Suprapubic skin (tissue), 4 donors: Measurements from ENCODE around the gene ZNF775. TPM values are rescaled to one million over a fixed set of nuclear protein-coding genes. Genes with fewer than 3 reads are reported as not detected.

Source experiments
- DNase-seq, 2 donors: peaks; one replicate each; pipeline ENCODE4 v3.0.0-alpha.2; 2019; ENCODE audit warnings: low spot score in 2 of 2
- H3K27ac ChIP-seq: fragments of 200-600 bp; sonication (generic); one replicate; pipeline ENCODE4 v1.5.1; 2019
- H3K27me3 ChIP-seq: fragments of 200-600 bp; sonication (generic); one replicate; pipeline ENCODE4 v1.5.1; 2019
- H3K36me3 ChIP-seq: fragments of 200-600 bp; sonication (generic); one replicate; pipeline ENCODE4 v1.5.1; 2019
- H3K4me1 ChIP-seq: fragments of 200-600 bp; sonication (generic); one replicate; pipeline ENCODE4 v1.5.1; 2019
- H3K4me3 ChIP-seq: fragments of 200-600 bp; sonication (generic); one replicate; pipeline ENCODE4 v1.5.1; 2019; ENCODE audit warnings: mild to moderate bottlenecking
- H3K9me3 ChIP-seq: fragments of 200-600 bp; sonication (generic); one replicate; pipeline ENCODE4 v1.5.1; 2019
- CTCF ChIP-seq, 2 donors: fragments of 200-600 bp in 1 of 2; fragments of 450-650 bp in 1 of 2; sonication (generic) in 1 of 2; IDR thresholded peaks; one replicate each; pipeline ENCODE4 v1.5.1; 2016 to 2019; ENCODE audit warnings: antibody characterized with exemption in 2 of 2, mild to moderate bottlenecking in 1 of 2, moderate library complexity in 1 of 2
- EP300 ChIP-seq: sonication (generic); formaldehyde crosslinking; IDR thresholded peaks from one replicate; pipeline ENCODE4 v1.6.1; 2017; ENCODE audit warnings: antibody characterized with exemption
- POLR2A ChIP-seq, 2 donors: fragments of 450-650 bp; IDR thresholded peaks; one replicate each; pipeline ENCODE4 v1.6.1; 2017; ENCODE audit warnings: antibody characterized with exemption in 2 of 2, mild to moderate bottlenecking in 2 of 2, moderate library complexity in 2 of 2
- POLR2AphosphoS5 ChIP-seq, 3 donors: sonication (generic); formaldehyde crosslinking; IDR thresholded peaks; one replicate each; pipeline ENCODE4 v1.6.1; 2017; ENCODE audit warnings: antibody characterized with exemption in 3 of 3
- whole genome bisulfite sequencing: methylation state at CpG from one replicate; pipeline ENCODE4 v1.1.5; 2018; 5-methylcytosine and 5-hydroxymethylcytosine counted together
- total RNA-seq, 4 donors: library from RNA; depleted of rRNA; stranded (reverse); fragments of >200 nt; gene quantifications; one replicate each; pipeline ENCODE4 v1.1.0, GENCODE V29; 2016

ZNF775 gene
- total RNA-seq, 4 donors from 2014 or later = 1.6 to 3.9 (median 2.6) TPM

- no peak overlapping the region for H3K27ac ChIP-seq
- DNase-seq = no peak
- 83% methylated on average over 23 of the region's 79 CpGs for WGBS
- H3K27me3 ChIP-seq = no peaks in the 10 kb centered on the region
- no peaks in the 10 kb centered on the region for H3K9me3 ChIP-seq
- peaks cover 32% of the 10 kb centered on the region for H3K36me3 ChIP-seq
- no peak overlapping the region for H3K4me3 ChIP-seq
- peaks cover 66% of the 10 kb centered on the region for H3K4me1 ChIP-seq
- TF ChIP-seq POLR2A (IDR thresholded peaks at IDR 0.05) (no peak), EP300 (no peak), CTCF (IDR thresholded peaks at IDR 0.05) (no peak), POLR2AphosphoS5 (IDR thresholded peaks at IDR 0.05) (no peak)
These were observed 6.7 kb upstream of the ZNF775 start for GRCh38 chr7:150372271-150373048.

- TF ChIP-seq POLR2A (IDR thresholded peaks at IDR 0.05) (no peak), EP300 (no peak), CTCF (IDR thresholded peaks at IDR 0.05) (no peak), POLR2AphosphoS5 (IDR thresholded peaks at IDR 0.05) (no peak)
- Histone ChIP-seq H3K27me3 (no peaks in the 10 kb centered on the region), H3K4me1 (peaks cover 65% of the 10 kb centered on the region), H3K4me3 (no peak overlapping the region), H3K27ac (no peak overlapping the region), H3K9me3 (no peaks in the 10 kb centered on the region), H3K36me3 (peaks cover 32% of the 10 kb centered on the region)
- 67% methylated on average over 21 of the region's 21 CpGs for WGBS
- no peak for DNase-seq
These were observed 5.9 kb upstream of the ZNF775 start for GRCh38 chr7:150373049-150373801.

GRCh38 chr7:150374026-150374425 lies 5.1 kb upstream of the ZNF775 start:
- H3K27ac ChIP-seq = no peak overlapping the region
- TF ChIP-seq POLR2AphosphoS5 (IDR thresholded peaks at IDR 0.05) (no peak), POLR2A (IDR thresholded peaks at IDR 0.05) (no peak), EP300 (no peak), CTCF (IDR thresholded peaks at IDR 0.05) (no peak)
- no peaks in the 10 kb centered on the region for H3K27me3 ChIP-seq
- no peak overlapping the region for H3K4me3 ChIP-seq
- H3K4me1 ChIP-seq = peaks cover 71% of the 10 kb centered on the region
- no peak for DNase-seq
- no peaks in the 10 kb centered on the region for H3K9me3 ChIP-seq
- 100% methylated on average over 3 of the region's 4 CpGs for WGBS
- peaks cover 32% of the 10 kb centered on the region for H3K36me3 ChIP-seq

- no peak overlapping the region for H3K27ac ChIP-seq
- H3K27me3 ChIP-seq = no peaks in the 10 kb centered on the region
- DNase-seq = peak in 1 of 2 donors; percentile 11
- no peaks in the 10 kb centered on the region for H3K9me3 ChIP-seq
- no peak overlapping the region for H3K4me3 ChIP-seq
- H3K36me3 ChIP-seq = peaks cover 32% of the 10 kb centered on the region
- H3K4me1 ChIP-seq = peaks cover 68% of the 10 kb centered on the region
- 100% methylated on average over 4 of the region's 5 CpGs for WGBS
- no peak for TF ChIP-seq CTCF (IDR thresholded peaks at IDR 0.05)
These were observed 4.7 kb upstream of the ZNF775 start for GRCh38 chr7:150374472-150374871.
